ENCODE data around the gene MYO18A.

Gene MYO18A

GRCh38 chr17:29034510-29034909 lies 145.7 kb downstream of the MYO18A start:
- DNase-seq (ENCODE audit: low spot score), result no peak
- no peak for TF ChIP-seq CTCF (IDR thresholded peaks at IDR 0.05; ENCODE audit: extremely low read depth, missing control alignments)

- no peak for DNase-seq (ENCODE audit: low spot score)
- no peak for TF ChIP-seq CTCF (IDR thresholded peaks at IDR 0.05; ENCODE audit: extremely low read depth, missing control alignments)
These were observed 147.4 kb downstream of the MYO18A start for GRCh38 chr17:29032857-29033197.

- no peak for DNase-seq (ENCODE audit: low spot score)
- no peak for TF ChIP-seq CTCF (IDR thresholded peaks at IDR 0.05; ENCODE audit: extremely low read depth, missing control alignments)
These were observed 148.0 kb downstream of the MYO18A start for GRCh38 chr17:29032013-29032856.

- DNase-seq (ENCODE audit: low spot score), result no peak
- TF ChIP-seq CTCF (IDR thresholded peaks at IDR 0.05; ENCODE audit: extremely low read depth, missing control alignments), result no peak
These were observed 148.7 kb downstream of the MYO18A start for GRCh38 chr17:29031488-29031887.

GRCh38 chr17:29024316-29024952 lies 155.8 kb downstream of the MYO18A start:
- no peak for DNase-seq (ENCODE audit: low spot score)
- no peak for TF ChIP-seq CTCF (IDR thresholded peaks at IDR 0.05; ENCODE audit: extremely low read depth, missing control alignments)

- TF ChIP-seq CTCF (IDR thresholded peaks at IDR 0.05; ENCODE audit: extremely low read depth, missing control alignments), result no peak
These were observed 158.1 kb downstream of the MYO18A start for GRCh38 chr17:29022074-29022473.

GRCh38 chr17:29021226-29021625 lies 159.0 kb downstream of the MYO18A start:
- no peak for TF ChIP-seq CTCF (IDR thresholded peaks at IDR 0.05; ENCODE audit: extremely low read depth, missing control alignments)
- DNase-seq (ENCODE audit: low spot score), result no peak

More at GRCh38 chr17:29022074-29022473, 158.1 kb downstream of the MYO18A start:
- no peak for DNase-seq (ENCODE audit: low spot score)
